SK-N-MC (cell line): ENCODE data around the gene ARHGAP28.

Source experiments
- EZH2 ChIP-seq: fragments of 200-600 bp; sonication (generic); IDR thresholded peaks from one replicate; pipeline ENCODE4 v1.6.1; 2017; ENCODE audit warnings: antibody characterized with exemption
- FOXP2 ChIP-seq: optimal IDR thresholded peaks from 2 replicates; pipeline ENCODE3; 2011; ENCODE audit warnings: mild to moderate bottlenecking, moderate library complexity; ENCODE audit not compliant: insufficient read depth; ENCODE audit errors: extremely low read length, control extremely low read depth
- POLR2AphosphoS5 ChIP-seq: IDR thresholded peaks from 2 replicates; pipeline ENCODE4 v1.6.1; 2012; ENCODE audit warnings: mild to moderate bottlenecking, low read depth, low read length, borderline replicate concordance

- TF ChIP-seq POLR2AphosphoS5 (no peak), EZH2 (no peak), FOXP2 (no peak)
Measured at GRCh38 chr18:6728809-6729246, 688 bp upstream of the ARHGAP28 start.
